HG03064 (cell line): ENCODE data around the gene CPXM1.
"Not testable (repeated sequence)": the region's sequence is repeated elsewhere in the genome, so short reads cannot be mapped to it uniquely, and the experiment has no call there.

Experiments used
- ATAC-seq: cut with Tn5 transposase; IDR thresholded peaks from one replicate; pipeline ENCODE4 v1.9.1; 2021; ENCODE audit warnings: low read depth; ENCODE audit not compliant: unreplicated experiment

Gene CPXM1

DNA sequence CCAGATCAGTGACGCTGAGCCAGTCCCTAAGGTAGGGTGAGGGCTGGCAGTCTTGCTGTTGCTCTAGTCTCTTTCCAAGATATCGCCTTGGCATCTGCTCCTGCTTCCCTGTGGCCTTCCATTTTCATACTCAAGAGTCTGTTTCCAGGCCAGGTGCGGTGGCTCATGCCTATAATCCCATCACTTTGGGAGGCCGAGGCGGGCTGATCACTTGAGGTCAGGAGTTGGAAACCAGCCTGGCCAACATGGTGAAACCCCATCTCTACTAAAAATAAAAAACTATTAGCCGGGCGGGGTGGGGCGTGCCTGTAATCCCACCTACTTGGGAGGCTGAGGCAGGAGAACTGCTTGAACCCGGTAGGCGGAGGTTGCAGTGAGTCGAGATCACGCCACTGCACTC is 30.3 kb downstream of the CPXM1 start:
- not testable (repeated sequence) for ATAC-seq

DNA sequence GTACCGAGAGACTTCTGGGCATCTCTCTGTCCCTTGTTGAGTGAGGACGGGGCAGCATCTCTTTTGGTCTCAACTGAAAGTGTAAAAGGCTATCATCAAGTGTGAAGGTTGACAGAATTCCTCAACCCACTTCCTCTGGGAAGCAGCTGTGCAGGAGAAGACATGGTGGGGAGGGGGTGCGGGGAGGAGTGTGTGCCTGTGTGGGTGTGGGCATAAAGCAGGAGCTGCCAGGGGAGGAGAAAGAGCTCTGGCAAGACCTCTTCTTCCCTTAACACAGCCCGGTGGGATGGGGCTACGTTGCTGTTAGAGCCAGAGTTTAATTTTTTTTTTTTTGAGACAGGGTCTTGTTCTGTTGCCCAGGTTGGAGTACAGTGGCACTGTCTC is 31.8 kb downstream of the CPXM1 start:
- ATAC-seq = no peak

DNA sequence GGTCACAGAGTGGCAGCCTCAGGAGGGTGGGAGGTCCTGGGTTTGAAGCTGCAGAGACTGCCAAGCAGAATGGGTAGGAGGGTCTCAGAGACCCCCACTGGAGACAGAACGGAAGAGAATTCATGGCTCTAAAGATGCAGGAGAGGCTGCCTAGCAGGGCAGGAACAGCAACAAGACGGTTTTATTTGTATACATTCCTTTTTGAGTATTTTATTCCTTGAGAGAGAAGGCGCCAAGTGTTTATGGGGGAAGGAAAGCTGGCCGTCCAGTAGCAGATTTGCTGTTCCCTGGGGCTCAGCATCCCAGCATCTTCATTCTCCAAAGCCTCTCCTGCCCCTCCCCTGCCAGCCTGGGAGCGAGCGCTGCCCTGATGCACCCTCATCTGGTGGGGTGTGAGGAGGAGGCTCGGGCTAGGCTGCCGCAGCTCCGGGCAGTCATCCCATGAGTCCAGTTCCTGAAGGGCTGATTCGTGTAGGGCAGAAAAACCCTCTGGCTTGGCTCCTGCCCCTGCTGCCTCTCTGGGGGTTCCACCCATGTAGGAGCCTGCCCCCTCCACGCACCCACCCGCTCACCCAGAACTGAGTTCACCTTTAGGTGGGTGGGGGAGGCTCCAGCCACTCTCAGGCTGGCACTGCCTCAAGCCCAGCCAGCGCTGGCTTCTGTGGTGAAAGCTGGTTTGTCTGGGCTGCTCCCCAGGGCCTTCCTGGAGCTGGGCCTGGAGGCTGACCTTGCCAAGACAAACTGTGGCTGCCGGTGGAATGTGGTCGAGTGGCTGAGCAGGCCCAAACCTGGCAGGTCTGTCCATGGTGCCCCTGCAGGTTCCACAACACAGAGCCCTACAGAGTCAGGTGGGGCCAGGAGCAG is 32.4 kb downstream of the CPXM1 start:
- no peak for ATAC-seq

DNA sequence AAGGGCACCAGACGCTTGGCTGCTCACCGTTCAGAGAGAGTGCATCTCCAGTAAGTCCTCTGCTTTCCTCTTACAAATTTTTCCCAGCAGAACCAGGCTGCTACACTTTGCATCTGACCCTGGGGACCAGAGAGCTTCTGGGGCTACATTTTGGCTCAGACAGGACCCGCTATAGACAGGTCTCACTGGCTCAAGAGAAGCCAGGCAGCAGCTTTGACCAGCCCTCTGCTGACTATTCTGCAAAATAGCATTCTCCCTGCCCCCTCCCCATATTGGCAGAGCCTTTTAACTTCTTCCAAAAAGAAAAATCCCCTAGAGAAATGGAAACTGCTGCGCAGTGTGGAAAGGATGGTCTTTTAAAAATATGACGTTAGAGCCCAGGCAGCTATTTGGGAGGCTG is 37.2 kb downstream of the CPXM1 start:
- ATAC-seq = no peak

DNA sequence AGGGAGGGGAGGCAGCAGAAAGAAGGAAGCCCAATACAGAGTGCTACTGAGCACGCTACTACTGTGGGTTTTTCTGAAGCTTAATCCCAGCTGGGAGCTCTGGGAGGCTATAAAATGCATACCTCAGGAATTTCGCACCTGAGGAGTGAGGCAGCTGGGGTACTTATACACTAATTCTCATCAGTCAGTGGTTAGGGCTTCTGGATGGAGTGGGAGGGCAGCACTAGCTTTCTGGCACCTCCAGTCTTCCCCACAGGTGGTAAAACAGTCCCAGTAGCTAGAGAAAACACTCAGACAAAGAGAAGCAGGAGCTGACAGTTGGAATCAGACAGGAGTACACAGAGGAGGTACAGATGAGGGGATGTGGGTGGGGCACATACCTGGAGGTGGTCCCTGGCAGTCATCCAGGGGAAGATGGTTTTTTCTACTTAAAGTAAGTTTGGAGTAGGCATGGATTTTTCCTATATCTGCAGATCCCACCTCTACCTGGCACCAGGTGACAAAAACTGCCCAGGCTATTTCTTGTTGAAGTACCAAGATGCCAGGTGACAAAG is 37.8 kb downstream of the CPXM1 start:
- ATAC-seq = no peak

DNA sequence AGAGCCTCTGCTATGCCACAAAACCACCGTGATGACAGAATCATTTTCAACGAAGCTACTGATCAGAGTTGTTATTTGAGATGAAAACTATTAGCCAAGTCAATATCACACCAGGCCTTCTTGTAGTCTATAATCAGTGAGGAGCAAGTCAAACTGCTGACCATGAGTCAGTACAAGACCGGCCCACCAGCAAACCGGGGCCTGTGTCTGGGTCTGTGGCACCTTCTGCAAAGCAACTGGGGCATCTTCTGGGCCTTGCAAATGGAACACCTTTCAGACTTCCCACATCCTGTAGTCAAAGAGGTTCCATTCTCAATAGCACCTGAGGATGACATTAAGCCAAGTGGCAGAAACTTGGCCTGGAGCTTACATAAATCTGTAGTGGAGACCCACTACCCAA is 38.5 kb downstream of the CPXM1 start:
- ATAC-seq = no peak

DNA sequence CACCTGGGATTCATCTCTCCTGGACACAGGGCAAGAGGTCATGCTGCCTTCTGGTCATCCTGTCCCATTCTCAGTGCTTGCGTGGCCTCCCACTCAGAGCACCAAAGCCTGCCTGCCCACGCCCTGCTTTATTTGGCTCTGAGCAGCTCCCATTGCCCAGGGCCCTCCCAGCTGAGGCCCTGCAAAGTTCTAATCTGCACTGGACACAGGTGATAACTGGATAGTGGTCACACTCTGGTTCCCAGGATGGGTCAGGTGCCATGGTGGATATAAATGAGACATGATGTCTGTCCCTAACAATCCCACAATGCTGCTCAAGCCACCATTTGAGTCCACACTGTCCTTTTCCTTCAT is 39.5 kb downstream of the CPXM1 start:
- ATAC-seq = no peak

DNA sequence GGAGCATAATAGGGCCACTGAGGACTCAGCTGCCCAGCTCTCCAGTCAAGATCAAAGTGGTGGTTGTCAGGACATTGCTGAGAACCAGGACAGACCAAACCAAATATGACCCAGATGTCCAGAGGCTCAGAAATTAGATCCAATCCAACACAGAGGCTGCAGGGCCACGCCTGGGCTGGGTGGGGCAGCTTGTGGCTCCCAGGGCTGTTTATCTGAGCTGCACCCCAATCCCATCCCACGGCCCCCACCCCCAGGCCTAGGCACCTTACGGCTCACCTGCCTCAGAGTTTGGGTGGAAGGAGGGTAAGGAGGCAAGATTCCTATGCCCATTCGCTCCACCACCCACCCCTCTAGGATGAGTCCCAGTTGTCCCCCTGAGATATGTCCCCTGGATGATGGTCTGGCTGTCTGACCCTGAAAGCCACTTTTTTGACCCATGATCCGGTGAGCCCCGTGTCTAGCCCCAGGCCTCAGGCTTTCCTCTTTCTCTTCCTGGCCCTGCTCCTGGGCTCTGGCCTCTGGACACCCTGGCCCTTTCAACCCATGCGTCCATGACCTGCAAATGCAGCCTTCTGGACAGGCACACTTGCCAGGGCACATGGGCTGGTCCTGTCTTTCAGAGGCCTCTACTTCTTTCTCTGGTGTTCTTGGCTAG is 40.0 kb downstream of the CPXM1 start:
- ATAC-seq = no peak

DNA sequence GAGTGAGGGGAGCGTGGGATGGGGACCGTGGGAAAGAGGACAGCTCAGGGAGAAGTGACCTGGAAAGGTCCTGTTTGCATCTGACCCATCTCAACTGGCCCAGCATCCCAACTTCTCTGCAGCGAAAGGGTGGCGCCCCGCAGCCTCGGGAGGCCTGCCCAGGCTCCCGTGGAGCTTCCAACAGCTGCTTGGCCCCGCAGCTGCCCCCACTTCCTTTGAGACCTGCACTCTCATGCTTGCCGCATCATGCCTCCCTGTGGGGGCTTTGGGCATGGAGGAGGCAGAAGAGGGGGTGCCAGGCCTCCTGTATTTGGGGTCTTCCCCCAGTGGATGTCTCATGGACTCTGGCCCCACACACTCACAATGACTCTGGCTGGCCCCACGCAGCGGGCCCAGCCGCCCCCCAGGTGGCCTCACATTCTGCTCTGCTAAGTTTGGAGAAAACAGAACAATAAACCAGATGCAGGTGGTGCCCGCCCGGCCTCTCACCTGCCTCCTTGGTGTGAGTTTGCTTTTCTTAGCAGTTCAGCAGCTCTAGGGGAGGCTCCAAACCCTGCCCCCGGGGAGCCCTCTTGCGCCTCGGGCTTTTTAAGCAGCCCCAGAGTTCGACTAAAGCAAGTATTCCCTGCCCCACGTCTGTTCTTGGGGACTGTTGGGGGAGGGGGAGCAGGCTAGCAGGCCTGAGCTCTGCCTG is 40.7 kb downstream of the CPXM1 start:
- no peak for ATAC-seq

DNA sequence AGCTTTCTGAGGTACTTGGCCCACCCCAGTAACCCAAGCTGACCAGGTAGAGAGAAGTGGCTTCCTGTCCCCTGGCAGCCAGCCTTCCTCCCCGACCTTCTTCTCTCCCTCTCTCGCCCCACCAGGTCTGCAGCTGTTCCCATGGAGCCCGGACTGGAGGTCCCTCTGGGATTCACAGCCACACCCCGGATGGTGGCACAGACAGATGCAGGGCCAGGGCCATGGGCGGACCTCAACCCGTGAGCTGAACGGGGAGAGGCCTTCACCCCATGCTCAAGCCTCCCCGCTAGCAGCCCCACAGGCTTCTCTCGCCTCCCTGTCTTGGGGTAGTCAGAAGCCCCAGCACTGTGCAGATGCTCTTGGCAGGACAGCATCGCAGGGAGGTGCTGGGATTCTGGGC is 41.3 kb downstream of the CPXM1 start:
- ATAC-seq = no peak

DNA sequence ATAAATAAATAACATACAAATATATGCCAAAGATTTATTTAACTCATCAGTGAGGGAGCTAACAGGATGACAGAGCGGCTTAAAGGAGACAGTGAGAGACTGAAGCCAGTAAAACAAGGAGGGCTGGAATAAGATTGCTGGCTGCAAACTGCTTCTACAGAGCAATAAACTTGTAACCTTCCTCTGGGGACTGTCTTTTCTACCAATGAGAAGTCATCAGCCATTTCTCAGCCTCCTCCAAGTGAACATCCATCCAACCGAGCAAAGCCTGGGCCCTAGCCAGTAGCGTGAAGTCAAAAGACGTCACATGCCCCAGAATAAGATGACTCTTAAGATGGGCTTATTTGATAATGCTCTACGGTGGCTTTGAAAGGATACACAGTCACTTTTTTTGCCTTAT is 42.5 kb downstream of the CPXM1 start:
- ATAC-seq = no peak

DNA sequence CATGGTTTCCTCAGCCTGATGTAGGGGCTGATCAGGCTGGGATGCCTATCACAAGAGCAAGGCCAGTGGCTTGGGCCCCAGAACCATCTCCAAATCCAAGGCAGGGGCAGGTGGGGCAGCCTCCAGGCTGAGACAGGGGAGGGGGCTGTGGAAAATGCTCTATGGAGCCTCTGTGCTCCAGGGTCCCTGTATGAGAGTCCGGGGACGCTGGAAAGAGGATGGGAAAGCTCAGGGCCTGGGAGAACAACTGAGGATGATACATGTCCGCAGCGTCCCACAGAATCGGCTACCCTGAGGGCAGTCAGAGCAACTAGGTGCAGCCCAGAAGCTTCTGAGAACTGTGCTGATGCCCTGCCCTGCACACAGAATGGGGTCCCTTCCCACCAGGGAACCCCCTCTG is 43.4 kb downstream of the CPXM1 start:
- ATAC-seq = no peak

DNA sequence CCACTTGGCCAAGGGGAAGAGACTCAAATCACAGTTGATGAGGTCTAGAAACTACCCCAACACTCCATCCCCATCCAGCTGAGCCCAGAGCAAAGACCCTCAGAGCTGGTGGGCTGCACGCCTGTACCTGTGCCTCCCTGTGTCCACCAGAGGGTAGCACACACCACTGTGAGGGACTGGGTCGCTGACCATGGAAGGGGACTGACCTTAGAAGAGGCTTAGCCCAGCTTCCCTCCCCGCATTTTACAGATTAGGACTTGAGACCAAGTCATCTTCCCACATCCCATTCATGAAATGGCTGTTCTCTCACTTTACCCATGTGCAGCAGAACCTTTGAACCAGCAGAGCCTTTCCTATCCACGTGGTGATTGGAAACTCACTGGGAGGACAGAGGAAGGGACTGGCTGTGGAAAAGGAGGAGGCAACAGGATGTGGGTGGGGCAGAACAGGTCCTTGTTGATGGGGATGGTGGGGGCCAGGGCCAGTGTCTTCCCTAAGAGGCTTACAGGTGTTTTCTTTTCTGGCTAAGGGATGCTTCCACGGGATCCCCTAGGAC is 44.3 kb downstream of the CPXM1 start:
- no peak for ATAC-seq

DNA sequence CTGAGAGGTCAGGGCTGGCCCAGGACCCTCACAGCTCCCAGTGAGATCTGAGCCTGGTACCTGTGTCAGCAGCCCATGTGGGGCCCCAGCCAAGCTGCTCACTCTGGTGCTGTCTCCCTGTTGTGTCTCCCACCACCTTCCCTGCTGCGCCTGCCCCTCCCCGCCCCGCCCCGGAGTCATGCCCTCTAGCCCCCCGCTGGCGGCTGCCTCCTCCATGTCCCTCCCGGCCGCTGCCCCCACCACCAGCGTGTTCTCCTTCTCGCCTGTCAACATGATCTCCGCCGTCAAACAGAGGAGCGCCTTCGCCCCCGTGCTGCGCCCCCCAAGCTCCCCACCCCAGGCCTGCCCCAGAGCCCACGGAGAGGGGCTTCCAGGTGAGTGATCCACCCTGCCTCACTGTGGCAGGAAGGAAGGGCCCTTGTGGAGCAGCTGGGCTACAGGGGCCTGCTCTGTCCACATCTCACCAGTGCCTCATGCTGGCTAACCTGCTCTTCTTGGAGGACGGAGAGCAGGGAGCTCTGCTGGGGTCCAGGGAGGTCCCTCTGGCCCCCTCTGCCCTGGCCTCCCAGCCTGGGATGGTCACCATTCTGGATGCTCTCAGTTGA is 44.9 kb downstream of the CPXM1 start:
- no peak for ATAC-seq

DNA sequence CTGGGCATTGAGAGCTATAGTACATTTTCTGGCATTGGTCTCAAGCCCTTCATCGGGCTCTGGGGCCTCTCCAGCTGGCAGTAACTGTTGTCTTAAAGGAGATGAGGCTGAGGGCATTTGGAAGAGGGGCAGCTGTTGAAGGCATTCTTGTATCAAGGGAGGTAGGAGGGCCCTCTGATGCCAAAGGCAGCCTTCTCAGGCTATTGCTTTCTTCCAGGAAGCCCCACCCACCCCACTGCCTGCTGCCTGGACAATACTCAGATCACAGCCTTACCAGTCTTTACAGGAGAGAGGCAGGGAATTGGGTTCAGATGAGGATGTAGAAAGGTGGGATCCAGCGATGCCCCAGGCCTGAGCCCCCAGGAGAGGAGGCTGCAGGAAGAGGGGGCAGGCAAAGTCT is 46.0 kb downstream of the CPXM1 start:
- no peak for ATAC-seq

DNA sequence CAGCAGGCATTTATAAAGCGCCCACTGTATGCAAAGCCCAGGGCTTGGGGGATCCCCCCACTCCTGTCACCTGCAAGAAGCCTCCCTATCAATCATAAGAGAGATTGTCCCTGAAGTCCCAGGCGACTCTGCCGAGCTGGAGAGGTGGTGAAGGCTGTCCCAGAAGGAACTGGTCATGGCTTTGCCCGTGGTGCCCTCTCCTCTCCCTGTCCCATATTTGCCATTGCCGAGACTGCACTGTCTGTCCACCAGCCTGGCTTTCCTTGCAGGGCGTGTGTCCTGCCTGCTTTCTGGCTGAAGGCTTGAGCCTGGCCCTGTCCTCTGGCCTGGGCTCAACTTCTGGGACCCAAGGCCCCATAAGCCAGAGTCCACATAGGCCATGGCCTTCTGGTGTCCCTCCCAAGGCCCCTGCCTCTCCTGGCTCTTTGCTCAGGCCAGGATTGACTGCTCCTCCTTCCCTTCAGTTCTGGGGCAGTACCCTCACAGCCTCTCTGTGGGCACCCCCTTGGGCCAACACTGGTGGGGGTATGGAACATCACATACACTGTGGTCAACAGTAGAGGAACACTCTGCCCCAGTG is 46.9 kb downstream of the CPXM1 start:
- ATAC-seq = no peak

DNA sequence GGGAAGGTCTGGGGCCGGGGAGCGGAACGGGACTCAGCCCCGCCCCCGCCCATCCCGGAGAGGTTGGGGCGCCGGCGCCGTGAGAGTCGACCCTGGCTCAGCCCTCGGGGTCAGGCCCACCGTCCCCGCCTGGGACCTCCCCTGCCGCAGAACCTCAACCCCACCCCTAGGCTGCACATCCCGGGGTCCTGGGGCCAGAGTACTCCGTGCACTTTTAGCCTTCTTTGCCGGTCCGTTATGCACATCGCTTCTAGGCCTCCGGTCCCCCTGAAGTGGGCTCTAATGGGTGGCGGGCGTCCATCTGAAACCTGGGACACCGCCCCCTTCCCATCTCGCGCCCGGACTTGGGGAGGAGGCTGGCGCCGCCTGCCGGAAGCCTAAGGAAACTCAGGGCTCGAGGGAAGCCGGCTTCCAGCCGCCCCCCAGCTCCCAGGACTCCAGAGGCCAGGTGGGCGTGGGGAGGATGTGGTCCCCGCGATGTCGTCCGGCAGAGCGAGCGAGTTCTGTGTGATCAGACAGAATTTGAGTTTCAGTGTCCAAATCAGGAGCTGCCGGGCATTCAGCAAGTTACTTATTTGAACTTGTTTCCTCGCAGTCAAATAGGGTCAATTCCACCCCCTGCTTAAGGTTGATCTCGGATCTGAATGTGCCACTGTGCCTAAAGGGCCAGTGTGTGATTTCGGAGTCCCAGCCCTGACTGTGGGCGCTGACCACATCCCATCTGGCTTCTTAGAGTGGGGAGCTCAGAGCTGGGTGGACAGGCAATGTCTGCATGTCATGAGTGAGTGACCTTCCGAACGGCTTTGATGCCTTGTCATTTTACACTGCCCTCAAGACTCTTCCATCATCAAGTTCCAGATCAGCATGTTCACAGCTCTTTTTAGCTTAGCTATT is 47.6 kb downstream of the CPXM1 start:
- ATAC-seq = no peak

DNA sequence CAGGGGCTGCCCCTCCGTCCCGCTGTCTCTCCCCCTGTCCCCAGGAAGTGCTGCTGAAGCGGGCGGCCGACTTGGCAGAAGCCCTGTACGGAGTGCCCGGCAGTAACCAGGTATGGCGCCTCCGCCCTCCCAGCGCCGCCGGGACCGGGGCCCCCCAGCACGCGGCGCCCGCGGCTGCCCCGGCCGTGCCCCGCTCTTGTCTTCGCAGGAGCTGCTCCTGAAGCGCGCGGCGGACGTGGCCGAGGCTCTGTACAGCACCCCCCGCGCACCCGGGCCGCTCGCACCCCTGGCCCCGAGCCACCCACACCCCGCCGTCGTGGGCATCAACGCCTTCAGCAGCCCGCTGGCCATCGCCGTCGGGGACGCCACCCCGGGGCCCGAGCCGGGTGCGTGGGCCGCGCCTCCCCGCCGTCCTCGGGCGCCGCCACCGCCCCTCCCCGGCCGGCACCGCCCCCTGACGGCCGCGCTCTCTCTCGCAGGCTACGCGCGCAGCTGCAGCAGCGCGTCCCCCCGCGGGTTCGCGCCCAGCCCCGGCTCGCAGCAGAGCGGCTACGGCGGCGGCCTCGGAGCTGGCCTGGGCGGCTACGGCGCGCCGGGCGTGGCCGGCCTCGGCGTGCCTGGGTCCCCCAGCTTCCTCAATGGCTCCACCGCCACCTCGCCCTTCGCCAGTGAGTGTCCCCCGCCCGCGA is 48.4 kb downstream of the CPXM1 start:
- ATAC-seq = no peak

DNA sequence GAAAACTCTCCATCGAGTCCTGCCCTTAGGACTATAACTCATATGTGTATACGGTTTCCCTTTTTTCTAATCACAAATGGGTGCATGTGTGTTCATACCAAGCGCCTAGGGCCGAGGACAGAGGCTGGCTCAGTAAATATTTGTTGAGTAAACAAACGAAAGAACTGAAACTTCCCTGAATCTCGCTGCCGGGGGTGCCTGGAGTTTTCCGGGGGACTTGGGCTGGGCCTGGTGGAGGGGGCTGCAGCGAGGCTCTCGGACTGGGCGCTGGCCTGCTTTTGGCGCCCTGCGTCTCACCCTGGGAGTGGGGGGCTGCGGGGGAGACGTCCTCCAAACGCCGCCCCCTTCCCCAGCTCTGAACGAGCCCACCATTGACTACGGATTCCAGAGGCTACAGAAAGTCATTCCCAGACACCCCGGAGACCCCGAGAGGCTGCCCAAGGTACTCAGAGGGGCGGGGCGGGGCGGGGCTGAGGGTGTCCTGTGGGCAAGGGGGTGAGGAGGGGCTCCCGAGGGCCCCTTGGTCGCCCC is 49.0 kb downstream of the CPXM1 start:
- no peak for ATAC-seq
